Activated CD8-positive, alpha-beta memory T cell treated with anti-CD3 and anti-CD28 coated beads, Interleukin-2, amount 50 U/mL, for 24 hours (primary cell): ENCODE results near the gene PSMC5.
"Not testable (repeated sequence)": the region's sequence is repeated elsewhere in the genome, so short reads cannot be mapped to it uniquely, and the experiment has no call there.

Source experiments
- DNase-seq: peaks from one replicate; pipeline ENCODE4 v3.0.0-alpha.2; 2020; ENCODE audit errors: extremely low read depth

The PSMC5 gene

DNA sequence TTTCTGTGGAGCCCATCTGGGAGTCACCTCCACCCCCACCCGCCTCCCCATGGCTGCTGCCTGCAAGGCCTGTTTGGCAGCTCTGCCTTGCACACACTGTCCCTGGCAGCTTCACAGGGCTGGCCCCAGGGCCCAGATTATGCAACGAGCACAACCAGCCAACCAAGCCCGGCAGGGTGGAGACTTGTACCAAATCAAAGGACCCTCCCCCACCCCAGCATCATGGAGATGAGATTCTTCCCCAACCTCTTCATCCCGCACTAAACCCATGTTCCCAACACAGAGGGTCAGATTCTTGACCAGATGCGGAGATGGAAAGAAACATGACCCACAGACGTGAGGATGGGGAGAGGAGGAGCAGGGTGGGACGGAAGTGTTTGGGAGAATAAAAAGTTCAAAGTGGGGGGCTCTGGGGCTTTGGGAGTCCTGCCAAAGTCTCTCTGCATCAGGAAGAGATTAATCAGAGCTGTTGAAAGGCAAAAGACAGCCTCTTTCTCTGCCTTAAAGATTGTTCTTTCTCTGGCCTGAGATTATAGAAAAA, 11.5 kb downstream of the PSMC5 start:
- DNase-seq: no peak

GRCh38 chr17:63840591-63841349, 13.5 kb downstream of the PSMC5 start:
- no peak for DNase-seq

DNA sequence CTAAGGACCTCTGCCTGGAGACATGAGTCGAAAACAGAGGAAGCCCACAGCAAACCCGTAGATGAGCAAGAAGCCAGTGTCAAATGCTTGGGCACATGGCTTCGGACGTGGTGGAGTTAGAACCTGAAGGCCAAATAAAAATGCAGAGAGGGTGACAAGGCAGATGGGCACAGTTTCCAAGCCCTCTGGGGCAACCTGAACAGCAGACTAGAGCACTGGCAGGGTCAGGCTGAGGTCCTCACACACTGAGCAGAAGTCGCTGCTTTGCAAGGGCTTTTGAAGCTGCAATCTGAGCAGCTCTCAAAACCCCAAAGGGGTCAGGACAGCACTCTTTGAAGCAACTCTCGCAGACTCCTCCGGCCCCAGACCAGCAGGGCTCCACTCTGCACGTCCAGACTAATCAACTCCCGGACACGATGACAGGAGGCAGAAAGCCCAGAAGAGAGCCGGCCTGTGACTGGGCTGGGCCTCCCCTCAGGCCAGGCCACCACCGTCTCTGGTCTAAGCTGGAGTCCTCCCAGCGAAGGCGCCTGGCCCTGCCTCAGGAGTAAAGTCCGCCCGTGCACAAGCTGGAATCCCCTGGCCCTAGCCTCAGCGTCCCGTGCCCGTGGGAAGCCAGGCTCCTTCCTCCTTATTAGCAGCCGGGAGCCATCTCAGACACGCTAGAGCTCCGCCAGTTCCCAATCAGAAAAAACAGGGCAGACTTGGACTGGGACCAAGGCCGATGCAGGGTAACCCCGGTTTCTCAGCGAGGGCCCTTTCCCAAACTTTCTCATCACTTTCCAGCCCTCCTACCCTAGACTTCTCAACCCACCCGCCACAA, 14.3 kb downstream of the PSMC5 start:
- DNase-seq: no peak

DNA sequence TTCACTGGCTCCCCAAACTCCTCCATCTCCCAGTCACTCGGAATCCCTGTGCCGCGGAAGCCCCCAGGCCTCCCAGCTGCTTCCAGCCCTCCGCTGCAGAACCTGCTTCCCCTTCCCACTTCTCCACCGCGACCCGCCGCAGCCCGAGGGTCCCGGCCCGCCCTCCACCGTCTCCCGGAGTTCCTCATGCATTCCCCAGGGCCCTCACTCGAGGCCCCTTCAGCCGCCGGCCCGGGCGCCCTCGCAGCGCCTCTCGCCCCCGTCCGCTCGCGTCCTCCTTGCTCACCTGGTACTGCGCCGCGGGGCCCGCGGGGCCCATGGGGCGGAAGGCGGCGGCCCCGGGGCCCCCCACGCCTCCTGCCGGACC, 14.9 kb downstream of the PSMC5 start:
- DNase-seq: no peak

- DNase-seq: peak; percentile 96
Observed at GRCh38 chr17:63842540-63843386, 15.5 kb downstream of the PSMC5 start, which contains the start of gene SMARCD2. SMARCD2 (minus strand) TSS chr17:63842685; CDS start chr17:63842674, 11 bp downstream.

- not testable (repeated sequence) for DNase-seq
Observed at GRCh38 chr17:63843387-63843888, 16.2 kb downstream of the PSMC5 start.

DNA sequence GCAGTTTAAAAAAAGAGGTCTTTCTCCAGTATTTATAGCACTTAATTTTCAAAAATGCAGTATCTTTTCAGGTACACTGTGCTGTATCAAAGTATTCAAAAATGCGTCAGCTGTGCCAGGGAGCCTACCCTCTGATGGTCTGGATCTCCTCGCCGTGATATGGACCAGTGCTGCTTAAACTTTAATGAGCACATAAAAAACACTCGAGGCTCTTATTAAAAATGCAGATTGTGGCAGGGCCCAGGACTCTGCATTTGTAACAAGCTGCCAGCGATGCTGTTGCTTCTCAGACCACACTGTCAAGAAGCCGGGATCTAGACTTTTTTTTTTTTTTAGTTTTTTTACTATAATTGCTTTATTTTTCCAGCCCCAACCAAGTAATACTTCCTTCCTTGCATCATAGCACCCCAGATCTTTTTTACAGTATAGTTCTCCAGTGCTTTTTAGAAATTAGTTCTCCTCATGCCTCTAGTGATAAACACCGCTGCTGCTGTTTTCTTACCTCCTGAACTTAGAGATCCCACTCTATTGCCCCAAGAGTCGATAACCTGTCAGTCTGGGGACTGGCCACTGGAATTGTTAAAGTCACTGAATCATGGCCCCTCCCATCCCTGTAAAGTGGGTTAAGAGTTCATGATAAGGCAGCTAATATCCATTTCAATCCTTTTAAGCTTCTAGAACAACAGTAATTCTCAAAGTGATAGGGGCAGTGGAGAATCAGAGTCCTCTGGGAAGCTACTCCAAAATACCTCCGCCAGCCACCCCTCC, 16.9 kb downstream of the PSMC5 start:
- DNase-seq: no peak

DNA sequence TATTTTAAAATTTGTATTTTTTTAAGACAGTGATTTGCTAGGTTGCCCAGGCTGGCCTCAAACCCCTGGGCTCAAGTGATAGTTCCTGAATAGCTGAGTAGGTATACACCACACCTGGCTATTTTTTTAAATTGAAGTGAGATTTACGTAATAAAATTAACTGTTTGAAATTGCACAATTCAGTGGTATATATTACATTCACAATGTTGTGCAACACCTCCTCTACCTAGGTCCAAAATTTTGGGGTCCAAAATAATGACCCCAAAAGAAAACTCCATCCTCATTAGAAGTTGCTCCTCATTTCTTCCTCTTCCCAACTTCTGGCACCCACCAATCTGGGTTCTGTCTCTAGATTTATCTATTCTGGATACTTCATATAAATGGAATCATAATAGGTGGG, 18.3 kb downstream of the PSMC5 start:
- DNase-seq: no peak

GRCh38 chr17:63847525-63848249, 20.5 kb downstream of the PSMC5 start:
- DNase-seq: no peak

GRCh38 chr17:63848834-63849689, 21.8 kb downstream of the PSMC5 start:
- DNase-seq: peak; percentile 89

DNA sequence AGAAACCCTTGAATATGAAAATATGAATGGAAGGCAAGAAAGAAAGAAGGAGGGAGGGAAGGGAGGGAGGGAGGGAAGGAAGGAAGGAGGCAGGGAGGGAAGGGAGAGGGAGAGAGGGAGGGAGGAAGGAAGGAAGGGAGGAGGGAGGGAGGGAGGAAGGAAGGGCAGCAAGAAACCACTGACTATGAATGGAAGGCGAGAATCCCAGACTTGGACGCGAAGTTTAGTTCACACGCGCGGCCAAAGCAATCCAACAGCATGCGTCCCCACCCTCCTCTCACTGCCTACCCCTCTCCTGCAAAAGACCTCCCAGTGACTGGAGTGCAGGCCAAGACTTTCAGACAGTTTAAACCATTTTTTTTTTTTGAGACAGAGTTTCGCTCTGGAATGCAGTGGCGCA, 23.2 kb downstream of the PSMC5 start:
- no peak for DNase-seq

DNA sequence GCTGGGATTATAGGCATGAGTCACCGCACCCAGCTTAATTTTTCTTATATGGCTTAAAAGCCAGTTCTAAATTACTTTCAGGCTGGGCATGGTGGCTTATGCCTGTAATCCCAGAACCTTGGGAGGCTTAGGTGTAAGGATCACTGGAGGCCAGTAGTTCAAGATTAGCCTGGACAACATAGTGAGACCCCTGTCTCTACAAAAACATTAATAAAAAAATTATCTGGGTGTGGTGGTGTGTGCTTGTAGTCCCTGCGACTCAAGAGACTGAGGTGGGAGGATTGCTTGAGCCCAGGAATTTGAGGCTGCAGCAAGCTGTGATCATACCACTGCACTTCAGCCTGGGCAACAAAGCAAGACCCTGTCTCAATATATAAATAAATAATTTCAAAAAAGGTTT, 26.0 kb downstream of the PSMC5 start:
- DNase-seq: no peak

- no peak for DNase-seq
Observed at GRCh38 chr17:63854709-63855108, 27.5 kb downstream of the PSMC5 start.

- DNase-seq: no peak
Observed at GRCh38 chr17:63855185-63855584, 28.0 kb downstream of the PSMC5 start.

DNA sequence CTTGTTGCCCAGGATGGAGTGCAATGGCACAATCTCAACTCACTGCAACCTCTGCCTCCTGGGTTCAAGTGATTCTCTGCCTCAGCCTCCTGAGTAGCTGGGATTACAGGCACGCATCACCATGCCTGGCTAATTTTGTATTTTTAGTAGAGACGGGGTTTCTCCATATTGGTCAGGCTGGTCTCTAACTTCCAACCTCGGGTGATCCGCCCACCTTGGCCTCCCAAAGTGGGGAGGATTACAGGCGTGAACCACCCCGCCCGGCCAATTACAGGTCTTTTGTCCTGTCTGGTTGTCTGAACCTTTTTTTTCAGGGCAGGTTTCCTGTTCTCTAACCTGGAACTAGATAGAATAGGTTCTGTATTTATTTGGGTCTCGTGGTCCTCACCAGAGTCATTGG, 29.2 kb downstream of the PSMC5 start:
- DNase-seq: not testable (repeated sequence)

- no peak for DNase-seq
Observed at GRCh38 chr17:63859257-63859656, 32.0 kb downstream of the PSMC5 start.

DNA sequence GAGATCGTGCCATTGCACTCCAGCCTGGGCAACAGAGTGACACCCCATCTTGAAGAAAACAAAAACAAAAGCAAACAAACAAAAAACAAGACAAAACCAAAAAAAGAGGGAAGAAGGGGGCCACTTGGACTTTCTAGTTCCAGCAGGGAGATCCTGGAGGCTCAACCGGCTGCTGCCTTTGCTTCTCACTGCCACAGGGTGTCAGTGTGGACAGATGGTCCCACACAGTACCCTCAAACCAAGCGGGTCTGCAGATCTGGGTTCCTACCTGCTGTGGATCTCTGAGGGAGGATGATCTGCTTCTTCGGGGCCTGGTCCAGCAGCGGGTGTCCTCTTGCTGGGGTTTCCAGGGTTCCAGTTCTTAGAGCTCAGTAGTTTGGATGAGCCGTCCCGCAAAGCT, 39.4 kb downstream of the PSMC5 start:
- DNase-seq: not testable (repeated sequence)

- DNase-seq: not testable (repeated sequence)
Observed at GRCh38 chr17:63869491-63870291, 42.5 kb downstream of the PSMC5 start.
